Natural killer cell treated with Interleukin-12 subunit alpha and Interleukin-12 subunit beta and Interleukin-15 and Interleukin-18, amount 100 ng/mL, for 72 hours (primary cell): ENCODE results near the gene B3GALT6. TPM values are rescaled to one million over a fixed set of nuclear protein-coding genes. Genes with fewer than 3 reads are reported as not detected.

Source experiments
- ATAC-seq, 2 donors: fragments of 150-1000 bp; cut with Tn5 transposase in 1 of 2; sonication (Bioruptor Pico), chemical (Tn5 transposase) in 1 of 2; 2 replicates each; pipeline ENCODE4 v1.10.0; 2021
- DNase-seq: peaks from one replicate; pipeline ENCODE4 v3.0.0; 2022; ENCODE audit warnings: low spot score
- H3K27ac Mint-ChIP-seq, 2 donors: 1 replicate in 1 of 2; 2 replicates in 1 of 2; pipeline ENCODE4 v1.8.0; 2022; ENCODE audit warnings: mixed read lengths in 2 of 2, mild to moderate bottlenecking in 1 of 2, moderate library complexity in 1 of 2
- H3K27me3 Mint-ChIP-seq, 2 donors: 1 replicate in 1 of 2; 2 replicates in 1 of 2; pipeline ENCODE4 v1.8.0; 2022; ENCODE audit warnings: mixed read lengths in 2 of 2
- H3K36me3 Mint-ChIP-seq: one replicate; pipeline ENCODE4 v1.8.0; 2022; ENCODE audit warnings: mixed read lengths
- H3K4me1 Mint-ChIP-seq, 2 donors: 1 replicate in 1 of 2; 2 replicates in 1 of 2; pipeline ENCODE4 v1.8.0; 2022; ENCODE audit warnings: low read depth in 2 of 2, mixed read lengths in 2 of 2, mild to moderate bottlenecking in 1 of 2
- H3K4me3 Mint-ChIP-seq: one replicate; pipeline ENCODE4 v1.8.0; 2022; ENCODE audit warnings: mixed read lengths
- H3K9me3 Mint-ChIP-seq: 2 replicates; pipeline ENCODE4 v1.8.0; 2022; ENCODE audit warnings: mixed read lengths
- total RNA-seq, 2 donors: library from RNA; stranded (reverse); gene quantifications; one replicate each; pipeline ENCODE4 v1.2.3, GENCODE V29; 2022

B3GALT6 gene
- total RNA-seq, 2 donors from 2014 or later: 23.8 to 28.1 TPM

GRCh38 chr1:1256956-1257871, 25.2 kb downstream of the B3GALT6 start:
- H3K4me3 Mint-ChIP-seq: no peak overlapping the region
- H3K27me3 Mint-ChIP-seq: no peaks in the 10 kb centered on the region
- ATAC-seq: peak in 1 of 2 donors; percentile 3
- no peak overlapping the region for H3K27ac Mint-ChIP-seq
- H3K36me3 Mint-ChIP-seq: peaks cover 11% of the 10 kb centered on the region
- no peaks in the 10 kb centered on the region for H3K9me3 Mint-ChIP-seq
- H3K4me1 Mint-ChIP-seq: peaks cover 13 to 25% of the 10 kb centered on the region in 2 donors
- no peak for DNase-seq

GRCh38 chr1:1259119-1259488, 27.1 kb downstream of the B3GALT6 start:
- H3K4me3 Mint-ChIP-seq: no peak overlapping the region
- H3K27me3 Mint-ChIP-seq: no peaks in the 10 kb centered on the region
- no peaks in the 10 kb centered on the region for H3K9me3 Mint-ChIP-seq
- H3K27ac Mint-ChIP-seq: no peak overlapping the region
- ATAC-seq (no peak), DNase-seq (no peak)
- H3K36me3 Mint-ChIP-seq: peaks cover 6% of the 10 kb centered on the region
- H3K4me1 Mint-ChIP-seq: peaks cover 13 to 24% of the 10 kb centered on the region in 2 donors

DNA sequence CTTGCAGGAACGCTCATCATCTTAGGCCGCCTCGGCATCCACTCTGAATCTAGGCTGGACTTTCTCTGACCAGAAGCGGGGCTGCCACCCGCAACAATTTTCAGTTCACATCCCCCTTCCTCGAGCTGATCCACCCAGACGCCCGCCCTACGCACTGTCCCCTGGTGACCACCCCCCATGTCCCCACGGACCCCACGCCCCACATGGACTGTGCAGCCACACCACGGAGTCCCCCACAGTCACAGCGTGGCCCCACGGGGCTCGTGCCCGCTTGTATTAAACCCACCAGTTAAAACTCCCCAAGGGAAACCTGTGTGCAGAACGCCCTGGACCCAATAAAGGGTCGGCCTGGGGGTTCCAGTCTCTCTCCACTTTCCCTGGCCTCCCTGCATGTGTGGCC, 27.5 kb downstream of the B3GALT6 start:
- H3K36me3 Mint-ChIP-seq: peaks cover 6% of the 10 kb centered on the region
- H3K27me3 Mint-ChIP-seq: no peaks in the 10 kb centered on the region
- H3K4me3 Mint-ChIP-seq: no peak overlapping the region
- H3K4me1 Mint-ChIP-seq: peaks cover 13 to 24% of the 10 kb centered on the region in 2 donors
- no peak for DNase-seq
- no peaks in the 10 kb centered on the region for H3K9me3 Mint-ChIP-seq
- no peak overlapping the region for H3K27ac Mint-ChIP-seq
- no peak for ATAC-seq

- Mint-ChIP-seq H3K4me3 (no peak overlapping the region), H3K4me1 (peaks cover 13 to 24% of the 10 kb centered on the region in 2 donors), H3K36me3 (peaks cover 6% of the 10 kb centered on the region), H3K9me3 (no peaks in the 10 kb centered on the region), H3K27me3 (no peaks in the 10 kb centered on the region), H3K27ac (no peak overlapping the region)
- ATAC-seq: no peak
- DNase-seq: no peak
Measured at GRCh38 chr1:1259951-1260600, 28.0 kb downstream of the B3GALT6 start.

- Mint-ChIP-seq H3K4me3 (no peak overlapping the region), H3K4me1 (peaks cover 13 to 24% of the 10 kb centered on the region in 2 donors), H3K9me3 (no peaks in the 10 kb centered on the region), H3K27ac (no peak overlapping the region), H3K27me3 (no peaks in the 10 kb centered on the region), H3K36me3 (peaks cover 6% of the 10 kb centered on the region)
- ATAC-seq: no peak
- DNase-seq: no peak
Measured at GRCh38 chr1:1260843-1261560, 29.0 kb downstream of the B3GALT6 start.

GRCh38 chr1:1262071-1262470, 30.0 kb downstream of the B3GALT6 start:
- peaks cover 13 to 24% of the 10 kb centered on the region in 2 donors for H3K4me1 Mint-ChIP-seq
- DNase-seq (no peak), ATAC-seq (no peak)
- no peaks in the 10 kb centered on the region for H3K9me3 Mint-ChIP-seq
- no peak overlapping the region for H3K4me3 Mint-ChIP-seq
- H3K36me3 Mint-ChIP-seq: peaks cover 6% of the 10 kb centered on the region
- H3K27ac Mint-ChIP-seq: no peak overlapping the region
- no peaks in the 10 kb centered on the region for H3K27me3 Mint-ChIP-seq

GRCh38 chr1:1262758-1263157, 30.7 kb downstream of the B3GALT6 start:
- Mint-ChIP-seq H3K9me3 (no peaks in the 10 kb centered on the region), H3K36me3 (peaks cover 6% of the 10 kb centered on the region), H3K27ac (no peak overlapping the region), H3K27me3 (no peaks in the 10 kb centered on the region), H3K4me3 (no peak overlapping the region), H3K4me1 (peaks cover 13 to 24% of the 10 kb centered on the region in 2 donors)
- ATAC-seq: no peak
- no peak for DNase-seq

DNA sequence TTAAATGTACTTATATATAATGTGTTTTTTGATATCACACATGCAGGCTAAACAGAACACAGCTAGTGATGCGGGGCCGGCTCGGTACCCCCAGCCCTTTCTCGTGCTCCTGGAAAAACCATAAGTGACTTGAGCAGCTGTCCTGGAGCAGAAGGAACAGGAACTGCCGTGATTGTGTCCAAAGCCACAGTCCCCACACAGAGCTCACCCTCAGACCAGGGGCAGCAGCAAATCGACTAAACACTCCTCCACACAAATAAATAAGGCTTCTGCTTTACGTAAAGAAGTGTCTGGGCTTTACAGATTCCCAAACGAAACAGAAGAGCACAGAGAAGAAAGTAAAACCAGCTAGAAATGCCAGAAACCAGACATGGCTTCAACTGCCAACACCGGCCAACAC, 32.0 kb downstream of the B3GALT6 start:
- Mint-ChIP-seq H3K4me1 (peaks cover 13 to 21% of the 10 kb centered on the region in 2 donors), H3K27me3 (no peaks in the 10 kb centered on the region), H3K4me3 (no peak overlapping the region), H3K27ac (no peak overlapping the region), H3K9me3 (no peaks in the 10 kb centered on the region), H3K36me3 (peaks cover 6% of the 10 kb centered on the region)
- no peak for ATAC-seq
- DNase-seq: no peak

- H3K36me3 Mint-ChIP-seq: peaks cover 6% of the 10 kb centered on the region
- no peaks in the 10 kb centered on the region for H3K9me3 Mint-ChIP-seq
- H3K4me1 Mint-ChIP-seq: peaks cover 11 to 18% of the 10 kb centered on the region in 2 donors
- no peak overlapping the region for H3K27ac Mint-ChIP-seq
- H3K4me3 Mint-ChIP-seq: no peak overlapping the region
- DNase-seq (no peak), ATAC-seq (peak in 1 of 2 donors; percentile 15)
- no peaks in the 10 kb centered on the region for H3K27me3 Mint-ChIP-seq
Measured at GRCh38 chr1:1264868-1265272, 32.8 kb downstream of the B3GALT6 start.

- Mint-ChIP-seq H3K36me3 (no peaks in the 10 kb centered on the region), H3K4me1 (peaks cover 28 to 32% of the 10 kb centered on the region in 2 donors), H3K9me3 (no peaks in the 10 kb centered on the region), H3K27me3 (no peaks in the 10 kb centered on the region), H3K4me3 (no peak overlapping the region), H3K27ac (no peak overlapping the region)
- ATAC-seq: peak in 1 of 2 donors; percentile 36
- no peak for DNase-seq
Measured at GRCh38 chr1:1267488-1268283, 35.6 kb downstream of the B3GALT6 start.

DNA sequence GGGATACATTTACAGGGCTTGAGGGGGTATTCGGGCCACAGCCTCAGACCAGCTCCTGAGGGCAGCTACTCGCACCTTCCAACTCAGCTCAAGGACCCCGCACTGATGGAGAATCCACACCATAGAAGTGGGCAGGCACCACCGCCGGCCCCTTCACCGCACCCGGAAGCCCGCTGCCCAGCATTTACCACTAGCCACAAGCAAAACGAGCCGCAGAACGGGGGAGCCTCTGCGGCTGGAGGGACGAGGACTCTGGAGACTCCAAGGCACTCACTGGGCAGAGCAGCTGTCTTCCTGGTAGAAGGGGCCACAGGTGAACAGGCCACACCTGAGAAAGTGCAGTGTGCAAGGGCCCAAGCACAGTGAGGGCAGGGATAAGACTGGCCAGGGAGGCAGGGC, 36.2 kb downstream of the B3GALT6 start:
- Mint-ChIP-seq H3K27me3 (no peaks in the 10 kb centered on the region), H3K4me3 (no peak overlapping the region), H3K4me1 (peaks cover 30 to 31% of the 10 kb centered on the region in 2 donors), H3K9me3 (no peaks in the 10 kb centered on the region), H3K27ac (no peak overlapping the region), H3K36me3 (no peaks in the 10 kb centered on the region)
- no peak for DNase-seq
- no peak for ATAC-seq

DNA sequence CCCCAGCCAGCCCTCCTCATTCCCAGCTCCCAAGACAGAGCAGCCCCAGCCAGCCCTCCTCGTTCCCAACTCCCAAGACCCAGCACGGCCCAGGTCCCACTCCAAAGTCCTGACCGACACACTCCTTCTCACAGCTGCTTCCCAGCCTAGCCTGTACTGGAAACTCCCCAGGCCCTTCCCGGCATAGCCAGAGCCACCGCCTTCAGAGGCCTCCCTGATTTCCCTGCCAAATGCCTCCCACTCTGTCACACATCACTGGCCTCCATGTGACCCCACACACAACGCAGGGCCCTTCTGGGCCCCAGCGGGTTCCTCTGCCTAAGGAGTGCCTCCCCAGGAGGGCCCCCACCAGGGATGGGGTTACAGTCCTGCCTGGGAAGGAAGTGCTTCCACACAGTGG, 38.8 kb downstream of the B3GALT6 start:
- no peaks in the 10 kb centered on the region for H3K27me3 Mint-ChIP-seq
- H3K4me1 Mint-ChIP-seq: peaks cover 30 to 31% of the 10 kb centered on the region in 2 donors
- no peaks in the 10 kb centered on the region for H3K9me3 Mint-ChIP-seq
- DNase-seq (no peak), ATAC-seq (no peak)
- H3K36me3 Mint-ChIP-seq: no peaks in the 10 kb centered on the region
- H3K4me3 Mint-ChIP-seq: peak overlapping the region; percentile 86
- peak overlapping the region; percentile 2 to 26 for H3K27ac Mint-ChIP-seq
